Aorta (tissue), 5 donors: Measurements from ENCODE around the gene PKNOX1. TPM values are rescaled to one million over a fixed set of nuclear protein-coding genes. Genes with fewer than 3 reads are reported as not detected.
A peak's percentile ranks its signal among the peaks of the same experiment; 100 is the strongest.
"Not testable (repeated sequence)": the region's sequence is repeated elsewhere in the genome, so short reads cannot be mapped to it uniquely, and the experiment has no call there.

ENCODE experiments used
- ATAC-seq: fragments of 200-7000 bp; cut with Tn5 transposase; one replicate; pipeline ENCODE4 v1.9.1; 2022; ENCODE audit warnings: moderate library complexity; ENCODE audit not compliant: low FRiP score
- DNase-seq, 2 donors: peaks; one replicate each; pipeline ENCODE4 v3.0.0-alpha.2; 2020
- H3K27ac ChIP-seq, 2 donors: one replicate each; pipeline ENCODE4 v1.5.1; 2013; ENCODE audit warnings: low read length in 2 of 2, mild to moderate bottlenecking in 2 of 2, moderate library complexity in 2 of 2, control low read depth in 1 of 2, inconsistent platforms in 1 of 2, low read depth in 1 of 2
- H3K27me3 ChIP-seq, 2 donors: one replicate each; pipeline ENCODE4 v1.6.1; 2013; ENCODE audit warnings: control low read depth in 1 of 2, low read length in 1 of 2, mild to moderate bottlenecking in 1 of 2, moderate library complexity in 1 of 2; ENCODE audit not compliant: insufficient read depth in 2 of 2, control insufficient read depth in 1 of 2
- H3K36me3 ChIP-seq, 2 donors: one replicate each; pipeline ENCODE4 v1.6.1; 2013; ENCODE audit warnings: control low read depth in 1 of 2, low read length in 1 of 2, mild to moderate bottlenecking in 1 of 2; ENCODE audit not compliant: insufficient read depth in 2 of 2, control insufficient read depth in 1 of 2
- H3K4me1 ChIP-seq, 2 donors: one replicate each; pipeline ENCODE4 v1.6.1; 2013; ENCODE audit warnings: low read length in 2 of 2, control low read depth in 1 of 2, mild to moderate bottlenecking in 1 of 2, moderate library complexity in 1 of 2; ENCODE audit not compliant: insufficient read depth in 2 of 2, control insufficient read depth in 1 of 2
- H3K4me3 ChIP-seq, 2 donors: one replicate each; pipeline ENCODE4 v1.5.1; 2013; ENCODE audit warnings: low read length in 2 of 2, control low read depth in 1 of 2, mild to moderate bottlenecking in 1 of 2
- H3K9me3 ChIP-seq: one replicate; pipeline ENCODE4 v1.6.1; 2013; ENCODE audit warnings: mild to moderate bottlenecking, low read length; ENCODE audit not compliant: control insufficient read depth
- WGBS, 2 donors: extraction: QIAGEN DNeasy Blood & Tissue Kit; methylation state at CpG; one replicate each; pipeline ENCODE4 v1.1.7; 2013; 5-methylcytosine and 5-hydroxymethylcytosine counted together
- intact Hi-C, 2 donors: fragments of 100-400 bp; cut with DNase I; formaldehyde crosslinking; loops; one replicate each; pipeline versions ENCODE4 v1.14.2 to v1.15.0; 2022
- polyA plus RNA-seq, 2 donors: library from polyadenylated mRNA; stranded (reverse); fragments of 200-250 nt; gene quantifications; one replicate each; pipeline ENCODE4 v1.2.3, GENCODE V29; 2013
- total RNA-seq, 2 donors: library from RNA; stranded (reverse); fragmentation: NEBNext Ultra II Directional; extraction: Animal tissue kit (Norgen Biotek cat#: 25700); gene quantifications; one replicate each; pipeline ENCODE4 v1.2.1, GENCODE V29; 2021
- donor health status: healthy with polysubstance abuse.
- donor health status: Bipolar disorder and iron deficiency.
- donor health status: DM: no; HTN: no; CAD: no.
- donor health status: DM: no; HTN: no; CAD: no.
- donor health status: DM: yes; HTN: yes; CAD: no.

PKNOX1 gene
- total and polyA plus RNA-seq, 4 donors, result 3.8 to 22.7 (median 12.3) TPM

- intact Hi-C loops, result no loop called here
- H3K4me1 ChIP-seq, result no peaks in the 10 kb centered on the region
- H3K27me3 ChIP-seq, result no peaks in the 10 kb centered on the region
- no peaks in the 10 kb centered on the region for H3K36me3 ChIP-seq
- DNase-seq (no peak), ATAC-seq (no peak)
- H3K27ac ChIP-seq, result no peak overlapping the region
- no peak overlapping the region for H3K4me3 ChIP-seq
- 78% methylated on average over 6 of the region's 6 CpGs for WGBS, 2 donors
- H3K9me3 ChIP-seq, result no peaks in the 10 kb centered on the region
These were observed 32.1 kb upstream of the PKNOX1 start for GRCh38 chr21:42942244-42942643.

- intact Hi-C loops, H3K27me3 ChIP-seq, ATAC-seq, H3K27ac ChIP-seq, H3K4me1 ChIP-seq, H3K9me3 ChIP-seq, H3K4me3 ChIP-seq, H3K36me3 ChIP-seq: not testable (repeated sequence)
- WGBS, 2 donors, result 89 to 90% methylated on average over 13 of the region's 13 CpGs
- DNase-seq, result peak in 1 of 2 donors; percentile 57
These were observed 25.1 kb upstream of the PKNOX1 start for GRCh38 chr21:42949094-42949755.

GRCh38 chr21:42951193-42951592 is 23.2 kb upstream of the PKNOX1 start:
- ATAC-seq, DNase-seq, intact Hi-C loops, H3K4me3 ChIP-seq, H3K27me3 ChIP-seq, H3K4me1 ChIP-seq, H3K27ac ChIP-seq, H3K9me3 ChIP-seq, H3K36me3 ChIP-seq: not testable (repeated sequence)
- WGBS, 2 donors, result 95 to 96% methylated on average over 9 of the region's 9 CpGs

- ATAC-seq, result peak; percentile 86
- Histone ChIP-seq H3K4me1 (no peaks in the 10 kb centered on the region), H3K27me3 (no peaks in the 10 kb centered on the region), H3K36me3 (no peaks in the 10 kb centered on the region), H3K27ac (no peak overlapping the region), H3K9me3 (no peaks in the 10 kb centered on the region), H3K4me3 (no peak overlapping the region)
- 86 to 91% methylated on average over 13 of the region's 13 CpGs for WGBS, 2 donors
- intact Hi-C loops, result no loop called here
- DNase-seq, result no peak
These were observed 17.3 kb upstream of the PKNOX1 start for GRCh38 chr21:42956824-42957630.

- DNase-seq, intact Hi-C loops, H3K4me1 ChIP-seq, H3K27ac ChIP-seq, H3K36me3 ChIP-seq, H3K27me3 ChIP-seq, H3K4me3 ChIP-seq, H3K9me3 ChIP-seq, ATAC-seq: not testable (repeated sequence)
- WGBS, 2 donors, result 75 to 87% methylated on average over 6 of the region's 6 CpGs
These were observed 16.2 kb upstream of the PKNOX1 start for GRCh38 chr21:42958122-42958521.

- Histone ChIP-seq H3K4me1 (no peaks in the 10 kb centered on the region), H3K9me3 (no peaks in the 10 kb centered on the region), H3K4me3 (no peak overlapping the region), H3K27ac (no peak overlapping the region), H3K27me3 (no peaks in the 10 kb centered on the region), H3K36me3 (no peaks in the 10 kb centered on the region)
- intact Hi-C loops, result no loop called here
- DNase-seq (no peak), ATAC-seq (no peak)
- WGBS, 2 donors, result 83 to 88% methylated on average over 3 of the region's 3 CpGs
These were observed 14.6 kb upstream of the PKNOX1 start for GRCh38 chr21:42959728-42960127.

GRCh38 chr21:42962380-42963007 is 11.9 kb upstream of the PKNOX1 start:
- no peak overlapping the region for H3K27ac ChIP-seq
- H3K27me3 ChIP-seq, result no peaks in the 10 kb centered on the region
- no peaks in the 10 kb centered on the region for H3K9me3 ChIP-seq
- no peak overlapping the region for H3K4me3 ChIP-seq
- H3K4me1 ChIP-seq, result no peaks in the 10 kb centered on the region
- no peaks in the 10 kb centered on the region for H3K36me3 ChIP-seq
- ATAC-seq (no peak), DNase-seq (no peak)
- intact Hi-C loops, result no loop called here
- 72 to 79% methylated on average over 4 to 6 of the region's 6 CpGs for WGBS, 2 donors

GRCh38 chr21:42964086-42964485 is 10.3 kb upstream of the PKNOX1 start:
- WGBS, 2 donors, result 92 to 93% methylated on average over 8 to 9 of the region's 9 CpGs
- no peak overlapping the region for H3K27ac ChIP-seq
- no peak overlapping the region for H3K4me3 ChIP-seq
- no peaks in the 10 kb centered on the region for H3K36me3 ChIP-seq
- H3K4me1 ChIP-seq, result no peaks in the 10 kb centered on the region
- H3K9me3 ChIP-seq, result no peaks in the 10 kb centered on the region
- DNase-seq (no peak), ATAC-seq (no peak)
- intact Hi-C loops, result no loop called here
- no peaks in the 10 kb centered on the region for H3K27me3 ChIP-seq
